Measurements from ENCODE around the gene HYAL3. TPM values are rescaled to one million over a fixed set of nuclear protein-coding genes. Genes with fewer than 3 reads are reported as not detected.

Gene HYAL3
- total and polyA plus RNA-seq, 10 of the 15 experiments (the other 5 are each of a cell fraction or from before 2014, with no cell fraction given): 0.37 to 4.2 (median 2.8) TPM

- Histone ChIP-seq H3K9ac (ENCODE audit: control insufficient read depth, insufficient read depth, low read length) (peak overlapping the region; percentile 86), H3K4me1 (ENCODE audit: control insufficient read depth, insufficient read depth, low read length) (no peaks in the 10 kb centered on the region; the same call in 1 of the 2 replicates), H3K27ac (ENCODE audit: control insufficient read depth, insufficient read depth) (peak overlapping the region; percentile 92), H2AFZ (ENCODE audit: control insufficient read depth, low read depth, low read length) (peak overlapping the region; percentile 57), H3K4me3 (peak overlapping the region; percentile 96), H3K79me2 (ENCODE audit: control insufficient read depth, insufficient read depth, low read length) (peaks cover 54% of the 10 kb centered on the region), H3K9me3 (replicated peaks; ENCODE audit: control insufficient read depth, insufficient read depth, low read length) (no peaks in the 10 kb centered on the region), H3K4me2 (ENCODE audit: control insufficient read depth, insufficient read depth) (peak overlapping the region; percentile 75), H4K20me1 (ENCODE audit: control insufficient read depth, insufficient read depth) (no peaks in the 10 kb centered on the region), H3K27me3 (replicated peaks in 1 of 2; ENCODE audit: control insufficient read depth in 2 of 2, insufficient read depth in 2 of 2, low read length in 1 of 2) (no peaks in the 10 kb centered on the region), H3K36me3 (ENCODE audit: control insufficient read depth in 2 of 2, insufficient read depth in 2 of 2, low read length in 1 of 2) (no peaks in the 10 kb centered on the region)
- FAIRE-seq (no peak), ATAC-seq (no peak), DNase-seq (ENCODE audit: low read depth, low spot score) (no peak)
- intact Hi-C loops (cut with micrococcal nuclease; ENCODE audit: unreplicated experiment) (no loop called here), in situ Hi-C loops (cut with MboI) (no loop called here)
- CTCF ChIA-PET: interaction anchor here (6.4 to 10.5 kb wide), 2 partner anchors 9 to 17 kb away, joined by 59 to 72 read pairs; partner anchors contain the start of genes CYB561D2, HYAL2 and NPRL2
- BruUV-seq (replicated peaks): no TSS peak
- POLR2A ChIA-PET: interaction anchor here (0.6 to 7.0 kb wide), 5 partner anchors 10 to 229 kb away, joined by 3 to 84 read pairs (median 3); partner anchors contain the start of genes CYB561D2, HYAL3, NAA80 and NPRL2
- TF ChIP-seq REST (IDR thresholded peaks at IDR 0.05; ENCODE audit: low read depth, low read length) (no peak), ZZZ3 (IDR thresholded peaks at IDR 0.05; ENCODE audit: control insufficient read depth, insufficient read length, low read depth) (no peak), FOXK2 (IDR thresholded peaks at IDR 0.05) (no peak), ZBTB11 (CRISPR knock-in tag; IDR thresholded peaks at IDR 0.05) (no peak), CHD4 (IDR thresholded peaks at IDR 0.05) (no peak), RB1 (IDR thresholded peaks at IDR 0.05; ENCODE audit: borderline replicate concordance) (no peak), ETV6 (conservative IDR thresholded peaks at IDR 0.05 in 1 of 2, IDR thresholded peaks at IDR 0.05 in 1 of 2; ENCODE audit: borderline replicate concordance in 1 of 2, low read depth in 1 of 2) (no peak), RFX5 (IDR thresholded peaks at IDR 0.05; ENCODE audit: low read depth, low read length) (no peak), JUNB (IDR thresholded peaks at IDR 0.05) (no peak), SIN3A (IDR thresholded peaks at IDR 0.05; ENCODE audit: low read depth, low read length) (no peak), TCF3 (IDR thresholded peaks at IDR 0.05; ENCODE audit: borderline replicate concordance, insufficient read depth, low read depth, low read length) (no peak), SPI1 (IDR thresholded peaks at IDR 0.05; ENCODE audit: borderline replicate concordance, insufficient read depth, low read depth, low read length) (no peak), SMARCA5 (IDR thresholded peaks at IDR 0.05) (no peak), NR2C1 (IDR thresholded peaks at IDR 0.05) (no peak), CREB1 (IDR thresholded peaks at IDR 0.05; ENCODE audit: low read depth) (no peak)
- TF ChIP-seq, protein P1, sequence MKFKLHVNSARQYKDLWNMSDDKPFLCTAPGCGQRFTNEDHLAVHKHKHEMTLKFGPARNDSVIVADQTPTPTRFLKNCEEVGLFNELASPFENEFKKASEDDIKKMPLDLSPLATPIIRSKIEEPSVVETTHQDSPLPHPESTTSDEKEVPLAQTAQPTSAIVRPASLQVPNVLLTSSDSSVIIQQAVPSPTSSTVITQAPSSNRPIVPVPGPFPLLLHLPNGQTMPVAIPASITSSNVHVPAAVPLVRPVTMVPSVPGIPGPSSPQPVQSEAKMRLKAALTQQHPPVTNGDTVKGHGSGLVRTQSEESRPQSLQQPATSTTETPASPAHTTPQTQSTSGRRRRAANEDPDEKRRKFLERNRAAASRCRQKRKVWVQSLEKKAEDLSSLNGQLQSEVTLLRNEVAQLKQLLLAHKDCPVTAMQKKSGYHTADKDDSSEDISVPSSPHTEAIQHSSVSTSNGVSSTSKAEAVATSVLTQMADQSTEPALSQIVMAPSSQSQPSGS (IDR thresholded peaks at IDR 0.05; ENCODE audit: low read length): no peak
- 12% methylated on average over 9 of the region's 9 CpGs for WGBS (ENCODE audit: insufficient coverage, insufficient replicate concordance, low lambda C conversion rate, missing lambda C conversion rate)
- SMC1A ChIA-PET (ENCODE audit: uncharacterized antibody, unreplicated experiment): interaction anchor here (1.1 kb wide), 1 partner anchor 11 kb away, joined by 3 read pairs; no protein-coding TSS in a partner anchor
- RAD21 ChIA-PET (ENCODE audit: unreplicated experiment): interaction anchor here (1.3 kb wide), 1 partner anchor 10 kb away, joined by 3 read pairs; the partner anchor contains the start of gene NPRL2
Measured at GRCh38 chr3:50340147-50340447, 40.9 kb upstream of the HYAL3 start.

All from GM12878 (cell line).